Right ventricle myocardium inferior (tissue), 1 donor: ENCODE data around the gene HES5. TPM values are rescaled to one million over a fixed set of nuclear protein-coding genes. Genes with fewer than 3 reads are reported as not detected.

ENCODE experiments used
- total RNA-seq: library from RNA; stranded (reverse); fragmentation: NEBNext Ultra II Directional; extraction: Animal tissue kit (Norgen Biotek cat#: 25700); gene quantifications from one replicate; pipeline ENCODE4 v1.2.1, GENCODE V29; 2021
- donor health status: DM: no; HTN: yes; CAD: no; lungs with severe emphysema.

HES5 gene
- total RNA-seq, 1 donor from 2014 or later = 1.3 TPM

Other genes starting within 250 kb of the HES5 start
- gene MORN1, start 138.7 kb downstream of the HES5 start, total RNA-seq = 4.9 TPM
- gene RER1, start 138.4 kb downstream of the HES5 start, total RNA-seq = 85.8 TPM
- 14.5 TPM for gene PEX10, start 117.7 kb downstream of the HES5 start, total RNA-seq
- 0.46 TPM for gene PLCH2, start 54.0 kb downstream of the HES5 start, total RNA-seq
- 46.4 TPM for gene PANK4, start 3.7 kb downstream of the HES5 start, total RNA-seq
- gene TNFRSF14, start 26.1 kb upstream of the HES5 start, total RNA-seq = 15.7 TPM
- 12.2 TPM for gene PRXL2B, start 56.5 kb upstream of the HES5 start, total RNA-seq
- gene MMEL1, start 102.8 kb upstream of the HES5 start, total RNA-seq = 0.35 TPM